ENCODE data around the gene FARS2.
A peak's percentile ranks its signal among the peaks of the same experiment; 100 is the strongest.

FARS2 gene

GRCh38 chr6:5763407-5763806 is 502.1 kb downstream of the FARS2 start:
- no peaks in the 10 kb centered on the region for H3K36me3 ChIP-seq (ENCODE audit: control insufficient read depth in 2 of 2, insufficient read depth in 1 of 2, low read length in 2 of 2)
- no peaks in the 10 kb centered on the region for H3K9me3 ChIP-seq (ENCODE audit: control insufficient read depth, insufficient read depth, low read depth, low read length)
- no peak overlapping the region for H3K27ac ChIP-seq (ENCODE audit: extremely low read depth, low read depth, low read length)
- no peak overlapping the region for H3K4me3 ChIP-seq (ENCODE audit: low read depth, low read length)
- TF ChIP-seq BCL6B (tag by site-specific recombination; IDR thresholded peaks at IDR 0.05) (no peak), ZNF37A (tag by site-specific recombination; IDR thresholded peaks at IDR 0.05) (no peak), ZNF174 (tag by site-specific recombination; IDR thresholded peaks at IDR 0.05) (no peak), TRIM28 (IDR thresholded peaks at IDR 0.05; ENCODE audit: borderline replicate concordance, low read length) (no peak), ZNF302 (tag by site-specific recombination; IDR thresholded peaks at IDR 0.05; ENCODE audit: low read depth) (no peak), ZNF785 (tag by site-specific recombination; IDR thresholded peaks at IDR 0.05) (no peak), ZNF621 (tag by site-specific recombination; IDR thresholded peaks at IDR 0.05) (no peak)
- ChIA-PET CTCF (no interaction called here), POLR2A (no interaction called here)
- no peaks in the 10 kb centered on the region for H3K4me1 ChIP-seq (ENCODE audit: control insufficient read depth, insufficient read depth, low read length)

- no peaks in the 10 kb centered on the region for H3K4me1 ChIP-seq (ENCODE audit: control insufficient read depth, insufficient read depth, low read length)
- CTCF ChIA-PET = no interaction called here
- TF ChIP-seq ZFHX2 (tag by site-specific recombination; conservative IDR thresholded peaks at IDR 0.05) (peak; percentile 71), GLIS1 (tag by site-specific recombination; IDR thresholded peaks at IDR 0.05) (peak; percentile 72), ZXDB (tag by site-specific recombination; IDR thresholded peaks at IDR 0.05) (no peak), EGR2 (tag by site-specific recombination; IDR thresholded peaks at IDR 0.05; ENCODE audit: low read depth) (peak; percentile 74)
- no peaks in the 10 kb centered on the region for H3K36me3 ChIP-seq (ENCODE audit: control insufficient read depth in 2 of 2, insufficient read depth in 1 of 2, low read length in 2 of 2)
- H3K27ac ChIP-seq (ENCODE audit: extremely low read depth, low read depth, low read length) = no peak overlapping the region
- H3K4me3 ChIP-seq (ENCODE audit: low read depth, low read length) = no peak overlapping the region
- POLR2A ChIA-PET = no interaction called here
- H3K9me3 ChIP-seq (ENCODE audit: control insufficient read depth, insufficient read depth, low read depth, low read length) = no peaks in the 10 kb centered on the region
Observed at GRCh38 chr6:5763871-5764270, 502.6 kb downstream of the FARS2 start.

DNA sequence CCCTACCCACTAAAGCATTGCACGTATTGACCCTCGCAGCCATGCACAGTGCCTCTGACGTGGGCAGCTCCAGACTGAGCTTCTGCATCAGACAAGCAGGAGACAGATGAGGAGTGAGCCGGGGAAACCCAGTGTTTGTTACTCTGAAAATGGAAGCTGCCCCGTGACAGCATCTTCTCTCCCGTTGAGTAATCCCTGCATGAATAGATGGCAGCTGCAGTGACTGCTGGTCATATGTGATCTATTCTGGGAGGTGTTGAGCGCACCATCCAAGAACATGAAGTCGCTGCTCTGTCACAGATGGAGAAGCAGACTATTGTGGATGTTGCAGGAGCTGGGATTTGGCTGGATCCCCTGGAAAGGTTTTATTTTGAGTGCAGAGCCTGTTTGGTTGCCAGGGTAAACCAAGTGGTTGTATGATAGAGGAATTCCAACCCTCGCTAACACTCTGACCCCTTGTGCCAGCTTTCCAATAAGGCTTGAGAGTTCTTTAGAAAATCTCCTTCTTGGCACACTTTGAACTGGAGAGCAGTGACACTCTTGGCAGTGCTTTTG is 503.2 kb downstream of the FARS2 start:
- Histone ChIP-seq H3K36me3 (ENCODE audit: control insufficient read depth in 2 of 2, insufficient read depth in 1 of 2, low read length in 2 of 2) (no peaks in the 10 kb centered on the region), H3K4me3 (ENCODE audit: low read depth, low read length) (no peak overlapping the region), H3K4me1 (ENCODE audit: control insufficient read depth, insufficient read depth, low read length) (no peaks in the 10 kb centered on the region), H3K9me3 (ENCODE audit: control insufficient read depth, insufficient read depth, low read depth, low read length) (no peaks in the 10 kb centered on the region), H3K27ac (ENCODE audit: extremely low read depth, low read depth, low read length) (no peak overlapping the region)
- POLR2A ChIA-PET = no interaction called here
- CTCF ChIA-PET = no interaction called here
- no peak for TF ChIP-seq ZNF664 (tag by site-specific recombination; IDR thresholded peaks at IDR 0.05)

- ChIA-PET CTCF (interaction anchor here (0.5 to 0.9 kb wide), 2 partner anchors 8 to 251 kb away, joined by 3 read pairs; no protein-coding TSS in a partner anchor), POLR2A (no interaction called here)
- TF ChIP-seq ZNF24 (tag by site-specific recombination; IDR thresholded peaks at IDR 0.05) (no peak), ZIC2 (tag by site-specific recombination; IDR thresholded peaks at IDR 0.05) (peak; percentile 30; the same call in 1 of the 2 replicates)
- Histone ChIP-seq H3K27ac (ENCODE audit: extremely low read depth, low read depth, low read length) (no peak overlapping the region), H3K36me3 (ENCODE audit: control insufficient read depth in 2 of 2, insufficient read depth in 1 of 2, low read length in 2 of 2) (no peaks in the 10 kb centered on the region), H3K9me3 (ENCODE audit: control insufficient read depth, insufficient read depth, low read depth, low read length) (no peaks in the 10 kb centered on the region), H3K4me3 (ENCODE audit: low read depth, low read length) (no peak overlapping the region), H3K4me1 (ENCODE audit: control insufficient read depth, insufficient read depth, low read length) (no peaks in the 10 kb centered on the region)
Observed at GRCh38 chr6:5765141-5765760, 503.9 kb downstream of the FARS2 start.

DNA sequence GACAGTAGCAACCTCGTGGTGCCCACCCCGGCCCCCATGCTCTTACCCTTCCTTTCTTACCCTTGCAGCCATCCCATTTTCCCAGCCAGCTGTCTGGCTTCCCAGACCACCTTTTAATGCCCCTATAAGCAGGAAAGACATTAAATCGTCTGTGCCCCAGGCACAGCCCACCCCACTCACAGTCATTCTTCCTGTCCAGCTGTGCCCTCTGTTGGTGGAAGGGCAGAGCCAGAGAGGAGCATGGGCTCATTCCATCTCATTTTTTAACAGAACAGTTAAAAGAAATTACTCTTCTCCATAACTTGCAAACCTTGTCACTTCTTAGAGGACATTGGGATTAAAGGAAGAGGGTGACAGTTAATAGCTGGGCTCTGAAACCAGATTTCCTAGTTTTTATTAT is 504.9 kb downstream of the FARS2 start:
- H3K4me1 ChIP-seq (ENCODE audit: control insufficient read depth, insufficient read depth, low read length) = no peaks in the 10 kb centered on the region
- POLR2A ChIA-PET = no interaction called here
- H3K27ac ChIP-seq (ENCODE audit: extremely low read depth, low read depth, low read length) = no peak overlapping the region
- H3K9me3 ChIP-seq (ENCODE audit: control insufficient read depth, insufficient read depth, low read depth, low read length) = no peaks in the 10 kb centered on the region
- CTCF ChIA-PET = interaction anchor here (0.6 to 0.9 kb wide), 2 partner anchors 9 to 730 kb away, joined by 3 to 4 read pairs; no protein-coding TSS in a partner anchor
- H3K4me3 ChIP-seq (ENCODE audit: low read depth, low read length) = no peak overlapping the region
- no peaks in the 10 kb centered on the region for H3K36me3 ChIP-seq (ENCODE audit: control insufficient read depth in 2 of 2, insufficient read depth in 1 of 2, low read length in 2 of 2)
- TF ChIP-seq ATF2 (tag by site-specific recombination; IDR thresholded peaks at IDR 0.05; ENCODE audit: low read depth) (no peak), ZNF621 (tag by site-specific recombination; IDR thresholded peaks at IDR 0.05) (no peak), ZNF423 (tag by site-specific recombination; IDR thresholded peaks at IDR 0.05) (no peak), ZBTB7A (tag by site-specific recombination; IDR thresholded peaks at IDR 0.05; ENCODE audit: low read depth) (no peak), KLF16 (tag by site-specific recombination; IDR thresholded peaks at IDR 0.05) (no peak), SP7 (tag by site-specific recombination; IDR thresholded peaks at IDR 0.05) (no peak)
- TF ChIP-seq, protein P1, sequence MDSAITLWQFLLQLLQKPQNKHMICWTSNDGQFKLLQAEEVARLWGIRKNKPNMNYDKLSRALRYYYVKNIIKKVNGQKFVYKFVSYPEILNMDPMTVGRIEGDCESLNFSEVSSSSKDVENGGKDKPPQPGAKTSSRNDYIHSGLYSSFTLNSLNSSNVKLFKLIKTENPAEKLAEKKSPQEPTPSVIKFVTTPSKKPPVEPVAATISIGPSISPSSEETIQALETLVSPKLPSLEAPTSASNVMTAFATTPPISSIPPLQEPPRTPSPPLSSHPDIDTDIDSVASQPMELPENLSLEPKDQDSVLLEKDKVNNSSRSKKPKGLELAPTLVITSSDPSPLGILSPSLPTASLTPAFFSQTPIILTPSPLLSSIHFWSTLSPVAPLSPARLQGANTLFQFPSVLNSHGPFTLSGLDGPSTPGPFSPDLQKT (IDR thresholded peaks at IDR 0.05; ENCODE audit: borderline replicate concordance, low read depth, low read length) = no peak
